DND-41 (cell line): ENCODE data around the gene PPFIBP1.
"Not testable (repeated sequence)": the region's sequence is repeated elsewhere in the genome, so short reads cannot be mapped to it uniquely, and the experiment has no call there.

Experiments
- CTCF ChIP-seq: IDR thresholded peaks from 2 replicates; pipeline ENCODE4 v1.5.1; 2012; ENCODE audit warnings: borderline replicate concordance, low read length, moderate library complexity, mild to moderate bottlenecking; ENCODE audit not compliant: poor library complexity, severe bottlenecking; ENCODE audit errors: extremely low read depth
- EZH2 ChIP-seq: IDR thresholded peaks from 3 replicates; pipeline ENCODE4 v1.6.1; 2012; ENCODE audit warnings: borderline replicate concordance, low read depth, mild to moderate bottlenecking, moderate library complexity, low read length, inconsistent platforms; ENCODE audit not compliant: severe bottlenecking

DNA sequence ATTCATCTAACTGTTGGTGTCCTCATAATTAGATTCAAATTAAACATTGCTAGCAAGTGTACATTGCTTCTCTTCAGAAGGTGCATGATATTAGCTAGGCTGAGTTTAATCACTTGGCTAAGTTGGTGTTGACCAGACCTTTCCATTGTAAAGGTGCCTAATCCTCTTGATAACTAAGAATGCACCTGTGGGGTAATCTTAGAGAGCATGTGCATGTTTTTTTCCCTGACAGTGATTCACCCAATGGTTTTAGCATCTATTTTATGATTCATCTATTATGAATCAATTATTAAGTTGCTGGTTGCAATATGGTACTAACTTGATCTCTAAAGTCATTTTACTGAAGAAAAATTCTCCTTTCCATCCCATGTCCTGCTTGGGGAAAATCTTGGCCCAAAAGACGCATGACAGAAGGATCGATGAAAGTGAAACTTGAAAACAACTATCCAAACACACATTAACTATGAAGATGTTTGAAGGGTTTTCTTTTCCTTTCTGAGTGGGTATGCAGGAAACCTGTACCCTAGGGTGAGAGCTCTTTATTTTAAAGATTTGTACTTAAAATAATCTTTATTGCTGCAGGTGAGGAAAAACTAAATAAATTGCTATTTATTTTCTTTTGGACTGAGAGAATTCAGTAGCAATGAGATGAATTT lies 64.2 kb downstream of the PPFIBP1 start:
- not testable (repeated sequence) for TF ChIP-seq CTCF, EZH2
